PC-9 (cell line): Measurements from ENCODE around the gene FIGNL2. TPM values are rescaled to one million over a fixed set of nuclear protein-coding genes. Genes with fewer than 3 reads are reported as not detected.

ENCODE experiments used
- BruUV-seq: library from RNA; stranded (reverse); fragments of 400-500 nt; replicated peaks from 2 replicates; lab custom pipeline; 2021; lab: Mats Ljungman, UMichigan
- CTCF ChIA-PET: fragments of 300-600 bp; sonication (Branson Sonifier 250); formaldehyde crosslinking; loops from one replicate; lab custom pipeline; 2022; ENCODE audit warnings: antibody characterized with exemption; lab: Charles Lee
- POLR2A ChIA-PET: fragments of 300-600 bp; sonication (Branson Sonifier 250); formaldehyde crosslinking; loops from one replicate; lab custom pipeline; 2022; ENCODE audit warnings: antibody characterized with exemption; ENCODE audit not compliant: unreplicated experiment; lab: Charles Lee
- DNase-seq, 2 experiments: peaks; one replicate each; pipeline versions ENCODE4 v3.0.0 to v3.0.0-alpha.2; 2015 to 2022; ENCODE audit warnings: mixed read lengths in 1 of 2
- H2AFZ ChIP-seq: fragments of 200-600 bp; sonication (generic); 2 replicates; pipeline ENCODE4 v1.8.1; 2017; ENCODE audit warnings: antibody characterized with exemption
- H3F3A ChIP-seq: fragments of 200-600 bp; sonication (generic); 2 replicates; pipeline ENCODE4 v1.8.1; 2017; ENCODE audit warnings: antibody characterized with exemption, mild to moderate bottlenecking, low read depth; ENCODE audit not compliant: insufficient read depth
- H3K27ac ChIP-seq: fragments of 200-600 bp; sonication (generic); 2 replicates; pipeline ENCODE4 v1.6.1; 2016; ENCODE audit warnings: mixed run types
- H3K27me3 ChIP-seq: fragments of 200-600 bp; sonication (generic); 2 replicates; pipeline ENCODE4 v1.6.1; 2016; ENCODE audit warnings: low read depth, mixed run types; ENCODE audit not compliant: insufficient read depth
- H3K36me3 ChIP-seq: fragments of 200-600 bp; sonication (generic); 2 replicates; pipeline ENCODE4 v1.6.1; 2016; ENCODE audit warnings: low read depth, mixed run types
- H3K4me1 ChIP-seq: fragments of 200-600 bp; sonication (generic); replicated peaks from 2 replicates; pipeline ENCODE4 v1.6.1; 2016; ENCODE audit warnings: mixed run types; ENCODE audit not compliant: insufficient read depth
- H3K4me2 ChIP-seq: fragments of 200-600 bp; sonication (generic); 2 replicates; pipeline ENCODE4 v1.6.1; 2017; ENCODE audit warnings: mixed run types
- H3K4me3 ChIP-seq: fragments of 200-600 bp; sonication (generic); 2 replicates; pipeline ENCODE4 v1.6.1; 2016; ENCODE audit warnings: mixed run types
- H3K79me2 ChIP-seq: fragments of 200-600 bp; sonication (generic); 2 replicates; pipeline ENCODE4 v1.6.1; 2017; ENCODE audit warnings: low read depth, mixed run types
- H3K9me2 ChIP-seq: fragments of 200-600 bp; sonication (generic); 2 replicates; pipeline ENCODE4 v1.8.1; 2017; ENCODE audit warnings: mild to moderate bottlenecking; ENCODE audit not compliant: insufficient read depth
- H3K9me3 ChIP-seq: fragments of 200-600 bp; sonication (generic); 2 replicates; pipeline ENCODE4 v1.8.1; 2016; ENCODE audit warnings: low read depth; ENCODE audit not compliant: insufficient read depth
- H4K20me1 ChIP-seq: fragments of 200-600 bp; sonication (generic); 2 replicates; pipeline ENCODE4 v1.8.1; 2017; ENCODE audit not compliant: insufficient read depth
- EZH2 ChIP-seq: fragments of 200-600 bp; sonication (generic); IDR thresholded peaks from 2 replicates; pipeline ENCODE4 v1.8.0; 2017; ENCODE audit warnings: antibody characterized with exemption, low read depth
- intact Hi-C: fragments of 100-400 bp; cut with micrococcal nuclease; formaldehyde crosslinking; loops from one replicate; pipeline ENCODE4 v1.10.0; 2022; ENCODE audit not compliant: unreplicated experiment
- total RNA-seq: library from RNA; stranded (reverse); gene quantifications from 2 replicates; pipeline ENCODE4 v1.2.3, GENCODE V29; 2021
- TF ChIP-seq, protein P1 (sequence below): fragments of 200-600 bp; sonication (generic); conservative IDR thresholded peaks from 2 replicates; pipeline ENCODE4 v1.6.1; 2017; ENCODE audit warnings: mixed run types, antibody characterized with exemption, mild to moderate bottlenecking, moderate library complexity

Gene FIGNL2
- total RNA-seq, 1 experiment from 2014 or later = not detected

DNA sequence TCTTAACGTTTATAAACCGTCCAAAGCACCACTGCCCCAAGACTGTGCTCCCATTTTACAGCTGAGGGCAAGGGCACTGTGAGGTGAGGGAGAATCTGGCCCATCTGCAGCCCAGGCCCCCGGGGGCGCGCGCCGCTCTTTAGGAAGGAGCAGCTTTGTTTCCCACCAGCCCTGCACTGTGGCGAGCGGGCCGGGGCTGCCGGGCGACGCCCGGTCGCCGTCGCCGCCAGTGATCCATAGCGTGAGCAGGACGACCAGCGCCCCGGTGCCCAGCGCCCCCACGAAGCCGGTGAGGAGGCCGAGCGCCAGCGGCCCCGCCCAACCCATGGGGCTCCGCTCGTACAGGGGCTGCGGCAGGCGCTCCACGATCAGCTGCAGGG, 34.6 kb downstream of the FIGNL2 start:
- Histone ChIP-seq H2AFZ (no peak overlapping the region), H3K4me1 (no peaks in the 10 kb centered on the region), H3K36me3 (no peaks in the 10 kb centered on the region), H3K27me3 (peaks cover 36% of the 10 kb centered on the region), H3K4me2 (no peak overlapping the region), H3K9me2 (no peaks in the 10 kb centered on the region), H3F3A (no peaks in the 10 kb centered on the region), H4K20me1 (no peaks in the 10 kb centered on the region), H3K79me2 (no peaks in the 10 kb centered on the region), H3K4me3 (no peak overlapping the region), H3K9me3 (no peaks in the 10 kb centered on the region), H3K27ac (no peak overlapping the region)
- TF ChIP-seq, protein P1, sequence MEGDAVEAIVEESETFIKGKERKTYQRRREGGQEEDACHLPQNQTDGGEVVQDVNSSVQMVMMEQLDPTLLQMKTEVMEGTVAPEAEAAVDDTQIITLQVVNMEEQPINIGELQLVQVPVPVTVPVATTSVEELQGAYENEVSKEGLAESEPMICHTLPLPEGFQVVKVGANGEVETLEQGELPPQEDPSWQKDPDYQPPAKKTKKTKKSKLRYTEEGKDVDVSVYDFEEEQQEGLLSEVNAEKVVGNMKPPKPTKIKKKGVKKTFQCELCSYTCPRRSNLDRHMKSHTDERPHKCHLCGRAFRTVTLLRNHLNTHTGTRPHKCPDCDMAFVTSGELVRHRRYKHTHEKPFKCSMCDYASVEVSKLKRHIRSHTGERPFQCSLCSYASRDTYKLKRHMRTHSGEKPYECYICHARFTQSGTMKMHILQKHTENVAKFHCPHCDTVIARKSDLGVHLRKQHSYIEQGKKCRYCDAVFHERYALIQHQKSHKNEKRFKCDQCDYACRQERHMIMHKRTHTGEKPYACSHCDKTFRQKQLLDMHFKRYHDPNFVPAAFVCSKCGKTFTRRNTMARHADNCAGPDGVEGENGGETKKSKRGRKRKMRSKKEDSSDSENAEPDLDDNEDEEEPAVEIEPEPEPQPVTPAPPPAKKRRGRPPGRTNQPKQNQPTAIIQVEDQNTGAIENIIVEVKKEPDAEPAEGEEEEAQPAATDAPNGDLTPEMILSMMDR = no peak
- ChIA-PET POLR2A (no interaction called here), CTCF (interaction anchor here (0.7 kb wide), 1 partner anchor 1746 kb away, joined by 5 read pairs; no protein-coding TSS in a partner anchor)
- intact Hi-C loops = no loop called here
- no peak for DNase-seq
- no TSS peak for BruUV-seq

DNA sequence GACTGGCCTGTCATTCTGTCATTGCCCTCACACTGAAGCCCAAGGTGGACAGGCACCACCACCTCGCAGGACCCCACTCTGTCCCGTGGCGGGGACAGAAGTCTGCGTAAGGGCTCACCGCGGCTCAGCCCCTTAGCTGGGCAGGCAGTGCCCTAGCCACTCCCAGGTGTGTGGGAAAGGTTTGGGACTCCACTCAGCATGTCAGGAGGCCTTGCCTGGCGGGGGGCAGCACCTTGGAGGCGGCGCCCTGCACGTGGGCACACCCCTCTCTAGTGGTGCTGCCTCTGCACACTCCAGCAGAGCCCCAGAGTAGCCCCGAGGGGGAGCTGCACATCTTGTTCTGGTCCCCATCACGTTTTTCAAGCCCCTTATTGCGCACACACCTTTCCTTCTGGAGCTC, 35.6 kb downstream of the FIGNL2 start:
- POLR2A ChIA-PET = no interaction called here

DNA sequence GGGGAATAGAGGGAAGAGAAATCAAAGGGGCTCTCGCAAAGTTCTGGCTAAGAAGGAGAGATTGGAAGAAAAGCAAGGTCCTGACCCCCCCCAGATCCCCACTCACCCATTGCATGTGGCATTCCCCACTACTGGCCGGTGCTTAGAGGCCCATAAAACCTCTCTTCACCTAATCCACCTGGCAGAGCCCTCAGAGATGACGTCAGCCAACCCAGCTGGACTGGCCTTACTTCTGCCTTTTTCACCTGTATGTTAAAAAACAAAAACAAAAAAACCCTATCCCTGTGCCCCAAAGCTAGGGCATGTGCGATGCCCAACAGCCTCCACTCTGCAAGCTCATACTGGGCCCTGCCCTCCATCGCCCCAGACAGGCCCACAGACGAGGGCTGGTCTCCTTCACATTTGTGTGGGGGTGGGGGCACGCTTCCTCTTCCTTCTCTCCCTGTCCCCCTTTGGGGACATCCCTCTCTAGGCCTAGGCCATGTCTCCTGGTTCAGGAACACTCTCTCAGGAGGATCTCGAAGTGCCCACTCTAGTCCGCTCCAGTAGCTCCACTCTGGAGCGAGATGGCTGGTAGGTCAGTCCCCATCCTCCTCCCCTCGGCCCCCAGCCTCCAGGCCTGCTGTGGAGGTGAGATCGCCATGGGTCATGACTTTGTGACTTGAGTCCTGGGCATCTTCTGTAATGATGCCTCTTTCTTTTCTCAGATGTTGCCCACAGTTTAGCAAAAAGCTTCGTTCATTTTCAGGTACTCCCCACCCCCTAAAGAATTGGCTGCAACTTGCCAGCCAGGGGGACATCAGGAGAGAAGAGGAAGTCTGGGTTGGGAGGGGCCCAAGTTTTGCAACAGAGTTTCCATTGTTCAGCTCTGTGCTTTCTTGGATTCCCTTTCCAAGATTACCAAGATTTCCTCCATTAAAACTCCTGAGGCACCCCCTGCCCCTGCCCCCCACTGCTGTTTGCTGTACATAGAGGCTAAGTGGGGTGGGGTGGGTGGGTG, 37.0 kb downstream of the FIGNL2 start:
- Histone ChIP-seq H3K36me3 (no peaks in the 10 kb centered on the region), H4K20me1 (no peaks in the 10 kb centered on the region), H3K4me2 (no peak overlapping the region), H3K79me2 (no peaks in the 10 kb centered on the region), H3F3A (no peaks in the 10 kb centered on the region), H3K9me2 (no peaks in the 10 kb centered on the region), H3K4me1 (no peaks in the 10 kb centered on the region), H2AFZ (no peak overlapping the region), H3K4me3 (no peak overlapping the region), H3K27me3 (peaks cover 42% of the 10 kb centered on the region), H3K9me3 (no peaks in the 10 kb centered on the region), H3K27ac (no peak overlapping the region)
- DNase-seq = no peak
- ChIA-PET CTCF (no interaction called here), POLR2A (no interaction called here)
- intact Hi-C loops = no loop called here
- TF ChIP-seq, protein P1 = no peak
- TF ChIP-seq EZH2 = no peak
- BruUV-seq = no TSS peak

More for the DNA sequence above, 35.6 kb downstream of the FIGNL2 start:
- Histone ChIP-seq H3K9me3 (no peaks in the 10 kb centered on the region), H3K36me3 (no peaks in the 10 kb centered on the region), H3K4me2 (no peak overlapping the region), H4K20me1 (no peaks in the 10 kb centered on the region), H3F3A (no peaks in the 10 kb centered on the region), H2AFZ (no peak overlapping the region), H3K27ac (no peak overlapping the region), H3K4me1 (no peaks in the 10 kb centered on the region), H3K27me3 (peaks cover 41% of the 10 kb centered on the region), H3K4me3 (no peak overlapping the region), H3K79me2 (no peaks in the 10 kb centered on the region), H3K9me2 (no peaks in the 10 kb centered on the region)
- intact Hi-C loops = no loop called here
- no TSS peak for BruUV-seq
- TF ChIP-seq, protein P1 = no peak
- no peak for TF ChIP-seq EZH2
- no peak for DNase-seq
- CTCF ChIA-PET = no interaction called here
